Ramos (cell line): ENCODE data around the gene GPC1.

Source experiments
- in situ Hi-C: fragments of 300-500 bp; cut with MboI; formaldehyde crosslinking; loops from one replicate; pipeline ENCODE4 v1.14.3; 2022; ENCODE audit warnings: low sequenced_read_pairs; ENCODE audit not compliant: unreplicated experiment

Gene GPC1

GRCh38 chr2:240463274-240463865 is 27.9 kb downstream of the GPC1 start:
- in situ Hi-C loops, result no loop called here

GRCh38 chr2:240463866-240464481 is 28.5 kb downstream of the GPC1 start:
- in situ Hi-C loops, result no loop called here

GRCh38 chr2:240464514-240465241 is 29.2 kb downstream of the GPC1 start:
- in situ Hi-C loops, result no loop called here

GRCh38 chr2:240465268-240465764 is 29.9 kb downstream of the GPC1 start:
- in situ Hi-C loops, result no loop called here

- in situ Hi-C loops, result no loop called here
Measured at GRCh38 chr2:240465765-240466578, 30.5 kb downstream of the GPC1 start.

- in situ Hi-C loops, result no loop called here
Measured at GRCh38 chr2:240466579-240467148, 31.2 kb downstream of the GPC1 start.

- in situ Hi-C loops, result no loop called here
Measured at GRCh38 chr2:240467149-240467642, 31.7 kb downstream of the GPC1 start.

GRCh38 chr2:240467659-240468302 is 32.3 kb downstream of the GPC1 start:
- in situ Hi-C loops, result no loop called here

GRCh38 chr2:240468303-240469238 is 33.1 kb downstream of the GPC1 start:
- in situ Hi-C loops, result no loop called here

GRCh38 chr2:240469239-240469636 is 33.8 kb downstream of the GPC1 start:
- in situ Hi-C loops, result no loop called here

GRCh38 chr2:240469740-240470139 is 34.3 kb downstream of the GPC1 start:
- in situ Hi-C loops, result no loop called here

GRCh38 chr2:240472078-240472790 is 36.8 kb downstream of the GPC1 start:
- in situ Hi-C loops, result no loop called here

GRCh38 chr2:240473211-240473610 is 37.7 kb downstream of the GPC1 start:
- in situ Hi-C loops, result no loop called here

- in situ Hi-C loops, result no loop called here
Measured at GRCh38 chr2:240477916-240478315, 42.5 kb downstream of the GPC1 start.

- in situ Hi-C loops, result no loop called here
Measured at GRCh38 chr2:240478346-240479110, 43.1 kb downstream of the GPC1 start.

GRCh38 chr2:240479111-240479501 is 43.6 kb downstream of the GPC1 start:
- in situ Hi-C loops, result no loop called here
